ENCODE results near the gene EPHA6. TPM values are rescaled to one million over a fixed set of nuclear protein-coding genes. Genes with fewer than 3 reads are reported as not detected.

EPHA6 gene
- total RNA-seq, 6 donors from 2014 or later: 0.14 to 1.0 (median 0.57) TPM; not detected in 3

- Histone ChIP-seq H3K9me3 (no peaks in the 10 kb centered on the region), H3K4me1 (peaks cover 8 to 21% (median 14%) of the 10 kb centered on the region in 4 donors), H3K4me3 (peak overlapping the region; percentile 56 to 88 (median 78)), H3K27ac (peak overlapping the region; percentile 42 to 79 (median 76)), H3K36me3 (peaks cover 0 to under 1% (median 0%) of the 10 kb centered on the region in 4 donors), H3K27me3 (no peaks in the 10 kb centered on the region)
- no peak for DNase-seq
- TF ChIP-seq POLR2A (IDR thresholded peaks at IDR 0.05) (peak in 1 of 4 donors; percentile 31), POLR2AphosphoS5 (IDR thresholded peaks at IDR 0.05) (no peak)
- no peak for ATAC-seq (ENCODE audit: low FRiP score in 2 of 2)
- WGBS, 2 donors: 31 to 37% methylated on average over 17 to 22 of the region's 22 CpGs
These were observed 949.4 kb downstream of the EPHA6 start for GRCh38 chr3:97763586-97764406.

GRCh38 chr3:97764407-97765238, 950.2 kb downstream of the EPHA6 start, which contains the start of gene ARL6:
TSS of gene ARL6 (plus strand) at chr3:97764758. CDS start at chr3:97768108, 3,350 bp downstream.
- H3K36me3 ChIP-seq: peaks cover 0 to 9% (median 0%) of the 10 kb centered on the region in 4 donors
- peak; percentile 86 to 89 for DNase-seq
- TF ChIP-seq EP300 (IDR thresholded peaks at IDR 0.05) (no peak), POLR2AphosphoS5 (IDR thresholded peaks at IDR 0.05) (peak in 1 of 2 donors; percentile 60), CTCF (IDR thresholded peaks at IDR 0.05) (no peak), POLR2A (IDR thresholded peaks at IDR 0.05) (peak in 2 of 4 donors; percentile 32 to 48)
- H3K27ac ChIP-seq: peak within 1 kb of the TSS; percentile 42 to 79 (median 76)
- WGBS, 2 donors: 0% methylated on average over 28 to 45 of the region's 46 CpGs
- H3K4me1 ChIP-seq: peaks cover 8 to 21% (median 14%) of the 10 kb centered on the region in 4 donors
- H3K27me3 ChIP-seq: no peaks in the 10 kb centered on the region
- ATAC-seq (ENCODE audit: low FRiP score in 2 of 2): peak; percentile 94 to 98
- no peaks in the 10 kb centered on the region for H3K9me3 ChIP-seq
- peak within 1 kb of the TSS; percentile 56 to 88 (median 78) for H3K4me3 ChIP-seq

- H3K4me3 ChIP-seq: peak overlapping the region in 3 of 4 donors; percentile 56 to 88 (median 82)
- TF ChIP-seq POLR2AphosphoS5 (IDR thresholded peaks at IDR 0.05) (no peak), POLR2A (IDR thresholded peaks at IDR 0.05) (no peak), CTCF (IDR thresholded peaks at IDR 0.05) (no peak), EP300 (IDR thresholded peaks at IDR 0.05) (no peak)
- no peak overlapping the region for H3K27ac ChIP-seq
- 20 to 28% methylated on average over 2 of the region's 2 CpGs for WGBS, 2 donors
- H3K27me3 ChIP-seq: no peaks in the 10 kb centered on the region
- DNase-seq (no peak), ATAC-seq (ENCODE audit: low FRiP score in 2 of 2) (no peak)
- peaks cover 8 to 21% (median 14%) of the 10 kb centered on the region in 4 donors for H3K4me1 ChIP-seq
- no peaks in the 10 kb centered on the region for H3K9me3 ChIP-seq
- H3K36me3 ChIP-seq: peaks cover 0 to 13% (median 0%) of the 10 kb centered on the region in 4 donors
These were observed 950.9 kb downstream of the EPHA6 start for GRCh38 chr3:97765336-97765735.

GRCh38 chr3:97772926-97773325, 958.5 kb downstream of the EPHA6 start:
- H3K4me1 ChIP-seq: peaks cover 0 to 12% (median 5%) of the 10 kb centered on the region in 4 donors
- no peak for ATAC-seq (ENCODE audit: low FRiP score in 2 of 2)
- H3K4me3 ChIP-seq: no peak overlapping the region
- WGBS, 2 donors: 90 to 98% methylated on average over 3 of the region's 3 CpGs
- H3K27me3 ChIP-seq: no peaks in the 10 kb centered on the region
- H3K27ac ChIP-seq: no peak overlapping the region
- no peak for TF ChIP-seq POLR2AphosphoS5 (IDR thresholded peaks at IDR 0.05)
- TF ChIP-seq EP300 (IDR thresholded peaks at IDR 0.05): no peak
- no peak for TF ChIP-seq POLR2A (IDR thresholded peaks at IDR 0.05)
- TF ChIP-seq CTCF (IDR thresholded peaks at IDR 0.05): no peak
- no peak for DNase-seq
- no peaks in the 10 kb centered on the region for H3K9me3 ChIP-seq
- peaks cover 0 to 13% (median 0%) of the 10 kb centered on the region in 4 donors for H3K36me3 ChIP-seq

GRCh38 chr3:97778152-97778551, 963.8 kb downstream of the EPHA6 start:
- TF ChIP-seq EP300 (IDR thresholded peaks at IDR 0.05): no peak
- peak overlapping the region in 2 of 4 donors; percentile 56 to 59 for H3K27ac ChIP-seq
- H3K9me3 ChIP-seq: no peaks in the 10 kb centered on the region
- H3K36me3 ChIP-seq: no peaks in the 10 kb centered on the region
- peaks cover 0 to 21% (median 10%) of the 10 kb centered on the region in 4 donors for H3K4me1 ChIP-seq
- H3K27me3 ChIP-seq: no peaks in the 10 kb centered on the region
- ATAC-seq (ENCODE audit: low FRiP score in 2 of 2) (no peak), DNase-seq (no peak)
- H3K4me3 ChIP-seq: no peak overlapping the region
